SU-DHL-6 (cell line): Measurements from ENCODE around the gene MRAP2.
"Not testable (repeated sequence)": the region's sequence is repeated elsewhere in the genome, so short reads cannot be mapped to it uniquely, and the experiment has no call there.

Source experiments
- H2AFZ ChIP-seq: fragments of 200-600 bp; sonication (generic); 2 replicates; pipeline ENCODE4 v1.6.1; 2014; ENCODE audit warnings: low read depth, mild to moderate bottlenecking, moderate library complexity, mixed read lengths, antibody characterized with exemption, low read length; ENCODE audit not compliant: severe bottlenecking
- H3F3A ChIP-seq: fragments of 200-600 bp; shearing (Covaris generic); 2 replicates; pipeline ENCODE4 v1.6.0; 2016; ENCODE audit warnings: antibody characterized with exemption, mild to moderate bottlenecking; ENCODE audit not compliant: insufficient read depth
- H3K27ac ChIP-seq: fragments of 200-600 bp; sonication (generic); 2 replicates; pipeline ENCODE4 v1.5.1; 2016; ENCODE audit warnings: low read depth, mild to moderate bottlenecking, low read length, moderate library complexity, mixed read lengths
- H3K27me3 ChIP-seq: fragments of 200-600 bp; sonication (generic), shearing (Covaris generic); 2 replicates; pipeline ENCODE4 v1.6.0; 2014; ENCODE audit warnings: mild to moderate bottlenecking, low read length
- H3K36me3 ChIP-seq: fragments of 200-600 bp; sonication (generic); 2 replicates; pipeline ENCODE4 v1.6.1; 2014; ENCODE audit warnings: mild to moderate bottlenecking, low read length, mixed read lengths
- H3K4me2 ChIP-seq: fragments of 300-600, 200-600 bp; shearing (Covaris generic), sonication (generic); 2 replicates; pipeline ENCODE4 v1.6.0; 2014; ENCODE audit warnings: low read length, low read depth, mild to moderate bottlenecking; ENCODE audit not compliant: poor library complexity, severe bottlenecking
- H3K4me3 ChIP-seq: fragments of 200-600 bp; sonication (generic); 2 replicates; pipeline ENCODE4 v1.5.1; 2014; ENCODE audit warnings: antibody characterized with exemption, low read length, mild to moderate bottlenecking, mixed read lengths; ENCODE audit not compliant: insufficient read depth, poor library complexity, severe bottlenecking
- H3K79me2 ChIP-seq: fragments of 200-600 bp; sonication (generic); 2 replicates; pipeline ENCODE4 v1.6.1; 2014; ENCODE audit warnings: mild to moderate bottlenecking, low read length, moderate library complexity; ENCODE audit not compliant: insufficient read depth
- H3K9ac ChIP-seq: fragments of 200-600 bp; sonication (generic); 2 replicates; pipeline ENCODE4 v1.7.0; 2014; ENCODE audit warnings: mild to moderate bottlenecking, low read length
- H3K9me2 ChIP-seq: fragments of 200-600 bp; sonication (generic); replicated peaks from 2 replicates; pipeline ENCODE4 v1.6.1; 2014; ENCODE audit warnings: low read length; ENCODE audit not compliant: insufficient read depth
- H3K9me3 ChIP-seq: fragments of 200-600 bp; sonication (generic); 2 replicates; pipeline ENCODE4 v1.6.1; 2014; ENCODE audit warnings: low read length, mixed read lengths; ENCODE audit not compliant: insufficient read depth
- H4K20me1 ChIP-seq: fragments of 200-600 bp; sonication (generic); 2 replicates; pipeline ENCODE4 v1.6.1; 2014; ENCODE audit warnings: low read depth, mild to moderate bottlenecking, antibody characterized with exemption, low read length, moderate library complexity, mixed read lengths
- CTCF ChIP-seq: fragments of 200-600 bp; sonication (generic); IDR thresholded peaks from one replicate; pipeline ENCODE4 v1.5.1; 2017; ENCODE audit warnings: antibody characterized with exemption, mild to moderate bottlenecking, low read length, moderate library complexity; ENCODE audit not compliant: insufficient read depth, poor library complexity, severe bottlenecking
- EZH2phosphoT487 ChIP-seq: fragments of 200-600 bp; sonication (generic), shearing (Covaris generic); conservative IDR thresholded peaks from 2 replicates; pipeline ENCODE4 v1.6.1; 2018; ENCODE audit warnings: mild to moderate bottlenecking, antibody characterized with exemption, low read length, moderate library complexity, mixed read lengths

The MRAP2 gene

GRCh38 chr6:84066536-84066935 lies 33.0 kb downstream of the MRAP2 start:
- Histone ChIP-seq H3K27ac (no peak overlapping the region), H3K4me2 (no peak overlapping the region), H3K79me2 (no peaks in the 10 kb centered on the region), H2AFZ (no peak overlapping the region), H3K9ac (no peak overlapping the region), H3K9me2 (no peaks in the 10 kb centered on the region), H3K9me3 (no peaks in the 10 kb centered on the region), H3K4me3 (no peak overlapping the region), H3K27me3 (no peaks in the 10 kb centered on the region), H3K36me3 (no peaks in the 10 kb centered on the region), H3F3A (no peaks in the 10 kb centered on the region), H4K20me1 (no peaks in the 10 kb centered on the region)
- TF ChIP-seq CTCF, result no peak
- no peak for TF ChIP-seq EZH2phosphoT487

GRCh38 chr6:84068873-84069272 lies 35.3 kb downstream of the MRAP2 start:
- not testable (repeated sequence) for H3K79me2 ChIP-seq, H3K27ac ChIP-seq, H3F3A ChIP-seq, H3K9me3 ChIP-seq, H3K36me3 ChIP-seq, H3K4me2 ChIP-seq, H3K4me3 ChIP-seq, H3K9me2 ChIP-seq, H3K27me3 ChIP-seq, H3K9ac ChIP-seq, H2AFZ ChIP-seq, H4K20me1 ChIP-seq

- H3K36me3 ChIP-seq, result no peaks in the 10 kb centered on the region
- no peak overlapping the region for H2AFZ ChIP-seq
- H4K20me1 ChIP-seq, result no peaks in the 10 kb centered on the region
- H3K9me2 ChIP-seq, result no peaks in the 10 kb centered on the region
- no peaks in the 10 kb centered on the region for H3K9me3 ChIP-seq
- no peak overlapping the region for H3K27ac ChIP-seq
- no peaks in the 10 kb centered on the region for H3F3A ChIP-seq
- TF ChIP-seq EZH2phosphoT487 (no peak), CTCF (no peak)
- H3K79me2 ChIP-seq, result no peaks in the 10 kb centered on the region
- no peak overlapping the region for H3K9ac ChIP-seq
- no peak overlapping the region for H3K4me3 ChIP-seq
- H3K27me3 ChIP-seq, result no peaks in the 10 kb centered on the region
- H3K4me2 ChIP-seq, result no peak overlapping the region
Measured at GRCh38 chr6:84072442-84072997, 38.9 kb downstream of the MRAP2 start.

GRCh38 chr6:84074988-84075781 lies 41.6 kb downstream of the MRAP2 start:
- no peaks in the 10 kb centered on the region for H3K9me2 ChIP-seq
- no peak overlapping the region for H3K27ac ChIP-seq

More at GRCh38 chr6:84074988-84075781, 41.6 kb downstream of the MRAP2 start:
- Histone ChIP-seq H4K20me1 (no peaks in the 10 kb centered on the region), H3F3A (no peaks in the 10 kb centered on the region), H3K9me3 (no peaks in the 10 kb centered on the region), H3K4me2 (no peak overlapping the region), H3K9ac (no peak overlapping the region), H3K27me3 (no peaks in the 10 kb centered on the region), H3K36me3 (no peaks in the 10 kb centered on the region), H2AFZ (no peak overlapping the region), H3K4me3 (no peak overlapping the region), H3K79me2 (no peaks in the 10 kb centered on the region)
- TF ChIP-seq CTCF (no peak), EZH2phosphoT487 (no peak)
